K562 (cell line): ENCODE data around the gene ANKLE2. TPM values are rescaled to one million over a fixed set of nuclear protein-coding genes. Genes with fewer than 3 reads are reported as not detected.
A peak's percentile ranks its signal among the peaks of the same experiment; 100 is the strongest.

Experiments
- ATAC-seq: fragments of 200-7000 bp; cut with Tn5 transposase; 3 replicates; pipeline ENCODE4 v1.9.1; 2020; ENCODE audit warnings: moderate library complexity
- BruUV-seq: library from RNA; stranded (reverse); fragments of 400-500 nt; replicated peaks from 2 replicates; lab custom pipeline; 2021; lab: Mats Ljungman, UMichigan
- CTCF ChIA-PET: fragments of 300-600 bp; formaldehyde crosslinking; extraction: SDS; loops from one replicate; lab custom pipeline; 2021; ENCODE audit warnings: low intra/inter-chr PET ratio; lab: Yijun Ruan, JAX
- POLR2A ChIA-PET: fragments of 300-600, 350-650 bp; sonication (Branson Sonifier 250); formaldehyde crosslinking; extraction: SDS; loops from one replicate; lab custom pipeline; 2021; ENCODE audit warnings: antibody characterized with exemption, inconsistent platforms; lab: Yijun Ruan, JAX
- DNase-seq, 4 experiments: peaks; one replicate each; pipeline versions ENCODE4 v3.0.0 to v3.0.0-alpha.2; 2011 to 2018; ENCODE audit warnings: low spot score in 3 of 4, mixed read lengths in 3 of 4; ENCODE audit errors: extremely low read depth in 1 of 4
- FAIRE-seq: peaks from 2 replicates; lab custom pipeline; 2011; peaks lifted over from hg19 to GRCh38; lab: Jason Lieb, UNC
- H2AFZ ChIP-seq: 2 replicates; pipeline ENCODE4 v1.6.0; 2011; ENCODE audit warnings: low read depth, low read length, control low read depth, inconsistent platforms
- H3K27ac ChIP-seq: fragments of 200-600 bp; 3 replicates; pipeline ENCODE4 v1.8.0; 2011; ENCODE audit warnings: low read depth, mild to moderate bottlenecking, control low read depth, inconsistent platforms, low read length, moderate library complexity, mixed read lengths; ENCODE audit errors: extremely low read depth
- H3K27me3 ChIP-seq, 2 experiments: fragments of 300-600 bp in 1 of 2; 2 replicates in 1 of 2; 3 replicates in 1 of 2; pipeline versions ENCODE4 v1.6.0 to v1.8.0; 2011; ENCODE audit warnings: inconsistent platforms in 2 of 2, low read length in 2 of 2, mild to moderate bottlenecking in 1 of 2, mixed read lengths in 1 of 2, moderate library complexity in 1 of 2; ENCODE audit not compliant: control insufficient read depth in 2 of 2, insufficient read depth in 2 of 2
- H3K36me3 ChIP-seq: fragments of 300-600 bp; 3 replicates; pipeline ENCODE4 v1.8.0; 2011; ENCODE audit warnings: mild to moderate bottlenecking, low read length, inconsistent platforms; ENCODE audit not compliant: control insufficient read depth, insufficient read depth
- H3K4me1 ChIP-seq, 2 experiments: fragments of 200-600 bp in 1 of 2; replicated peaks in 1 of 2; 2 replicates in 1 of 2; 3 replicates in 1 of 2; pipeline versions ENCODE4 v1.5.1 to v1.8.0; 2011; ENCODE audit warnings: inconsistent platforms in 2 of 2, low read length in 2 of 2, mild to moderate bottlenecking in 1 of 2, mixed read lengths in 1 of 2, moderate library complexity in 1 of 2; ENCODE audit not compliant: control insufficient read depth in 2 of 2, insufficient read depth in 2 of 2
- H3K4me2 ChIP-seq: 2 replicates; pipeline ENCODE4 v1.6.1; 2011; ENCODE audit warnings: low read length, control low read depth, inconsistent platforms, mixed read lengths; ENCODE audit not compliant: insufficient read depth
- H3K4me3 ChIP-seq: fragments of 200-600 bp; sonication (generic), shearing (Covaris generic); 2 replicates; pipeline ENCODE4 v1.5.1; 2016; ENCODE audit warnings: control low read depth, inconsistent platforms
- H3K79me2 ChIP-seq: fragments of 200-600 bp; 3 replicates; pipeline ENCODE4 v1.8.0; 2011; ENCODE audit warnings: low read length, inconsistent platforms; ENCODE audit not compliant: control insufficient read depth, insufficient read depth
- H3K9ac ChIP-seq, 2 experiments: 2 replicates each; pipeline versions ENCODE4 v1.6.0 to v1.6.1; 2011; ENCODE audit warnings: low read depth in 2 of 2, low read length in 2 of 2, control low read depth in 1 of 2, inconsistent platforms in 1 of 2, mild to moderate bottlenecking in 1 of 2, mixed read lengths in 1 of 2; ENCODE audit not compliant: insufficient read depth in 1 of 2
- H3K9me1 ChIP-seq: one replicate; pipeline ENCODE4 v1.6.0; 2011; ENCODE audit warnings: inconsistent platforms, mild to moderate bottlenecking, low read length, moderate library complexity; ENCODE audit not compliant: control insufficient read depth, insufficient read depth
- H3K9me3 ChIP-seq: replicated peaks from 2 replicates; pipeline ENCODE4 v1.5.1; 2011; ENCODE audit warnings: low read depth, low read length, inconsistent platforms; ENCODE audit not compliant: control insufficient read depth, insufficient read depth
- H4K20me1 ChIP-seq: replicated peaks from 2 replicates; pipeline ENCODE4 v1.6.1; 2011; ENCODE audit warnings: low read length, inconsistent platforms, mixed read lengths; ENCODE audit not compliant: control insufficient read depth, insufficient read depth
- E2F8 ChIP-seq: fragments of 450-650 bp; IDR thresholded peaks from 2 replicates; pipeline ENCODE4 v1.7.1; 2018; ENCODE audit warnings: mild to moderate bottlenecking, low read depth; ENCODE audit not compliant: partially characterized antibody
- HNRNPL ChIP-seq: fragments of 200-400 bp; formaldehyde crosslinking; IDR thresholded peaks from 2 replicates; pipeline ENCODE4 v1.6.1; 2017; ENCODE audit warnings: low read depth, mild to moderate bottlenecking, low read length
- POLR2G ChIP-seq: fragments of 200-400 bp; formaldehyde crosslinking; IDR thresholded peaks from 2 replicates; pipeline ENCODE4 v1.6.1; 2017; ENCODE audit warnings: low read depth, mild to moderate bottlenecking, antibody characterized with exemption, low read length, moderate library complexity
- ZFX ChIP-seq: sonication (generic); formaldehyde crosslinking; IDR thresholded peaks from 2 replicates; pipeline ENCODE4 v1.8.0; 2022; ENCODE audit warnings: mild to moderate bottlenecking, missing genetic modification reagents, moderate library complexity
- WGBS: fragments of 100-300 bp; shearing (Covaris generic); methylation state at CpG from one replicate; pipeline ENCODE4 v1.1.6; 2016; ENCODE audit warnings: low coverage, mixed read lengths; ENCODE audit not compliant: insufficient coverage; ENCODE audit errors: missing lambda C conversion rate; 5-methylcytosine and 5-hydroxymethylcytosine counted together
- in situ Hi-C: fragments of 300-500 bp; cut with MboI; formaldehyde crosslinking; loops from 4 replicates; pipeline ENCODE4 v1.15.0; 2018; ENCODE audit warnings: inconsistent platforms, mixed read lengths
- intact Hi-C: fragments of 100-400 bp; cut with micrococcal nuclease; formaldehyde crosslinking; loops from 2 replicates; pipeline ENCODE4 v1.14.2; 2022
- polyA plus RNA-seq, 8 experiments: library from polyadenylated mRNA; depleted of rRNA in 4 of 8; stranded (reverse) in 5 of 8; unstranded in 3 of 8; fragments of >200 nt; fragmentation: Nextera tagmentation in 2 of 8; fragmentation: Illumina TruSeq in 1 of 8; extraction: Ambion mirVana in 2 of 8; extraction: Trizol in 1 of 8; gene quantifications; 2 replicates each; pipeline versions ENCODE4 v1.2.1 to v1.2.3, GENCODE V29; 2011 to 2014; ENCODE audit warnings: inconsistent platforms in 1 of 8, missing spikeins in 1 of 8
- total RNA-seq, 7 experiments: library from RNA; depleted of rRNA in 6 of 7; stranded (reverse); fragments of >200 nt in 6 of 7; fragmentation: Illumina TruSeq in 2 of 7; extraction: Trizol in 2 of 7; gene quantifications; 2 replicates each; pipeline versions ENCODE4 v1.2.1 to v1.2.3, GENCODE V29; 2011 to 2021; ENCODE audit warnings: low replicate concordance in 1 of 7

The ANKLE2 gene
- total and polyA plus RNA-seq, 9 of the 15 experiments (the other 6 are each of a cell fraction or from before 2014, with no cell fraction given) = 3.2 to 57.7 (median 45.6) TPM

- ATAC-seq (no peak), FAIRE-seq (no peak), DNase-seq (no peak)
- no peak overlapping the region for H3K4me2 ChIP-seq
- in situ Hi-C loops = no loop called here
- CTCF ChIA-PET = no interaction called here
- no peak overlapping the region for H3K27ac ChIP-seq
- no peak for TF ChIP-seq HNRNPL
- 0 out of 2 replicates have a peak, but pooled peaks have one; percentile 10 for TF ChIP-seq ZFX (CRISPR knock-in tag)
- TF ChIP-seq POLR2G = no peak
- TF ChIP-seq E2F8 = no peak
- H3K4me1 ChIP-seq = peaks cover 12 to 32% of the 10 kb centered on the region in 2 experiments
- 94% methylated on average over 12 of the region's 15 CpGs for WGBS
- intact Hi-C loops = no loop called here
- POLR2A ChIA-PET = no interaction called here
- H3K27me3 ChIP-seq = no peaks in the 10 kb centered on the region
- H3K9ac ChIP-seq = peak overlapping the region in 1 of 2 experiments; percentile 19; a peak in 1 of 4 replicates
- no peak overlapping the region for H2AFZ ChIP-seq
- no peaks in the 10 kb centered on the region for H3K79me2 ChIP-seq
- no peak overlapping the region for H3K4me3 ChIP-seq
- no peaks in the 10 kb centered on the region for H3K9me3 ChIP-seq
- H3K9me1 ChIP-seq = no peaks in the 10 kb centered on the region
- H4K20me1 ChIP-seq = no peaks in the 10 kb centered on the region
- peaks cover 55% of the 10 kb centered on the region for H3K36me3 ChIP-seq
- no TSS peak for BruUV-seq
Measured at GRCh38 chr12:132771126-132771838, 9.7 kb upstream of the ANKLE2 start.
